Fibroblast of lung (primary cell): ENCODE results near the gene VEGFA. TPM values are rescaled to one million over a fixed set of nuclear protein-coding genes. Genes with fewer than 3 reads are reported as not detected.
"Not testable (repeated sequence)": the region's sequence is repeated elsewhere in the genome, so short reads cannot be mapped to it uniquely, and the experiment has no call there.

Source experiments
- DNase-seq, 2 donors: peaks; one replicate each; pipeline versions ENCODE4 v3.0.0 to v3.0.0-alpha.2; 2010; ENCODE audit warnings: low read depth in 2 of 2
- H2AFZ ChIP-seq: 2 replicates; pipeline ENCODE4 v1.5.1; 2012; ENCODE audit warnings: low read length, control low read depth, inconsistent platforms
- H3K27ac ChIP-seq: 2 replicates; pipeline ENCODE4 v1.5.1; 2011; ENCODE audit warnings: low read length, control low read depth; ENCODE audit not compliant: insufficient read depth
- H3K27me3 ChIP-seq: 2 replicates; pipeline ENCODE4 v1.5.1; 2011; ENCODE audit warnings: mild to moderate bottlenecking, low read length; ENCODE audit not compliant: control insufficient read depth, insufficient read depth
- H3K36me3 ChIP-seq: 2 replicates; pipeline ENCODE4 v1.5.1; 2011; ENCODE audit warnings: low read length; ENCODE audit not compliant: control insufficient read depth, insufficient read depth
- H3K4me1 ChIP-seq: 2 replicates; pipeline ENCODE4 v1.5.1; 2011; ENCODE audit warnings: low read length; ENCODE audit not compliant: control insufficient read depth, insufficient read depth; ENCODE audit errors: extremely low read depth
- H3K4me2 ChIP-seq: 2 replicates; pipeline ENCODE4 v1.5.1; 2011; ENCODE audit warnings: low read length, control low read depth; ENCODE audit not compliant: insufficient read depth; ENCODE audit errors: extremely low read depth
- H3K4me3 ChIP-seq, 4 experiments: fragments of 200-600 bp in 1 of 4; sonication (generic) in 1 of 4; replicated peaks in 1 of 4; 2 replicates each; pipeline ENCODE4 v1.5.1; 2011 to 2016; ENCODE audit warnings: low read length in 4 of 4, low read depth in 3 of 4, mild to moderate bottlenecking in 3 of 4, control low read depth in 2 of 4, inconsistent platforms in 1 of 4, mixed read lengths in 1 of 4; ENCODE audit not compliant: insufficient read depth in 1 of 4; ENCODE audit errors: control extremely low read depth in 1 of 4
- H3K79me2 ChIP-seq: 2 replicates; pipeline ENCODE4 v1.5.1; 2012; ENCODE audit warnings: mild to moderate bottlenecking, low read length, inconsistent platforms; ENCODE audit not compliant: control insufficient read depth, insufficient read depth
- H3K9ac ChIP-seq: 2 replicates; pipeline ENCODE4 v1.5.1; 2011; ENCODE audit warnings: mild to moderate bottlenecking, low read length, control low read depth; ENCODE audit not compliant: insufficient read depth
- H3K9me3 ChIP-seq: 2 replicates; pipeline ENCODE4 v1.5.1; 2012; ENCODE audit warnings: low read depth, low read length; ENCODE audit not compliant: control insufficient read depth, insufficient read depth
- H4K20me1 ChIP-seq: 2 replicates; pipeline ENCODE4 v1.5.1; 2011; ENCODE audit warnings: low read length; ENCODE audit not compliant: control insufficient read depth, insufficient read depth; ENCODE audit errors: extremely low read depth
- CTCF ChIP-seq, 2 donors: IDR thresholded peaks in 1 of 2; conservative IDR thresholded peaks in 1 of 2; 1 replicate in 1 of 2; 2 replicates in 1 of 2; pipeline ENCODE4 v1.5.1; 2011 to 2012; ENCODE audit warnings: low read length in 2 of 2, control low read depth in 1 of 2, inconsistent platforms in 1 of 2, low read depth in 1 of 2, mild to moderate bottlenecking in 1 of 2
- EZH2 ChIP-seq: IDR thresholded peaks from 2 replicates; pipeline ENCODE4 v1.5.1; 2012; ENCODE audit warnings: low read length, control low read depth, mild to moderate bottlenecking; ENCODE audit errors: missing control alignments
- polyA plus RNA-seq, 2 donors: library from polyadenylated mRNA; depleted of rRNA in 1 of 2; stranded (reverse) in 1 of 2; unstranded in 1 of 2; fragments of >200 nt; gene quantifications; 2 replicates each; pipeline ENCODE4 v1.2.1, GENCODE V29; 2011 to 2012; ENCODE audit warnings: missing spikeins in 1 of 2
- total RNA-seq: library from RNA; depleted of rRNA; stranded (reverse); fragments of >200 nt; gene quantifications from 2 replicates; pipeline ENCODE4 v1.2.1, GENCODE V29; 2014

Gene VEGFA
- total and polyA plus RNA-seq, 2 donors (not counting 1 experiment from before 2014, with no cell fraction given) = 111 to 150 TPM

DNA sequence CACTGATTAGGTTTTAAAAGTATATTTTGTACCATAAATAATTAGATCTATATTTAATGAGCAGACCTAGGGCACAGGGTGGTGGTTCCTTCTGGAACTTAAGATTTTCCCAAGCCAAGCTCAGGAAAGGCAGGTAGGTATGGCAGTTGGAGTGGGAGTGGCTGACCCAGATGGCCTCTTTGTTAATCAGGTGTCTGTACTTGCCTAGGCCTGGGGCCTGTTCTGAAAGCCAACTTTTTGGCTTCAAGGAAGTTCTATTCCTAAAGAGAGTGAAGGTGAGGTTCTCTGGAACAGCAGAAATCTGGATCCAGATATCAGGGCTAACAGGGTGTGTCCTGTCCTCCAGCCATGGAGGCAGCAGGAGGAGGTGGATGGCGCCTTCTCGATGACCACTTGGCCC is 44.9 kb downstream of the VEGFA start:
- no peak overlapping the region for H3K9ac ChIP-seq
- no peaks in the 10 kb centered on the region for H3K36me3 ChIP-seq
- H3K79me2 ChIP-seq = no peaks in the 10 kb centered on the region
- TF ChIP-seq CTCF (conservative IDR thresholded peaks at IDR 0.05 in 1 of 2, IDR thresholded peaks at IDR 0.05 in 1 of 2; ENCODE audit: low read depth in 1 of 2, low read length in 2 of 2) = no peak
- no peak for TF ChIP-seq EZH2
- no peak overlapping the region for H3K27ac ChIP-seq
- no peak overlapping the region for H3K4me2 ChIP-seq
- no peak overlapping the region for H2AFZ ChIP-seq
- H3K4me1 ChIP-seq = no peaks in the 10 kb centered on the region
- peaks cover under 1% of the 10 kb centered on the region for H3K27me3 ChIP-seq
- DNase-seq = no peak
- H3K9me3 ChIP-seq = no peaks in the 10 kb centered on the region
- no peaks in the 10 kb centered on the region for H4K20me1 ChIP-seq
- H3K4me3 ChIP-seq = no peak overlapping the region

GRCh38 chr6:43817192-43817591 is 47.2 kb downstream of the VEGFA start:
- no peak for TF ChIP-seq EZH2
- peak; percentile 24 to 29 for TF ChIP-seq CTCF (conservative IDR thresholded peaks at IDR 0.05 in 1 of 2, IDR thresholded peaks at IDR 0.05 in 1 of 2; ENCODE audit: low read depth in 1 of 2, low read length in 2 of 2)
- no peak overlapping the region for H3K9ac ChIP-seq
- no peak overlapping the region for H2AFZ ChIP-seq
- H3K9me3 ChIP-seq = no peaks in the 10 kb centered on the region
- no peaks in the 10 kb centered on the region for H3K79me2 ChIP-seq
- H3K27ac ChIP-seq = no peak overlapping the region
- H4K20me1 ChIP-seq = no peaks in the 10 kb centered on the region
- no peak overlapping the region for H3K4me3 ChIP-seq
- H3K36me3 ChIP-seq = no peaks in the 10 kb centered on the region
- H3K4me1 ChIP-seq = no peaks in the 10 kb centered on the region
- H3K27me3 ChIP-seq = peaks cover 8% of the 10 kb centered on the region
- peak in 1 of 2 donors; percentile 30 for DNase-seq
- H3K4me2 ChIP-seq = no peak overlapping the region

- peaks cover 10% of the 10 kb centered on the region for H3K27me3 ChIP-seq
- not testable (repeated sequence) for H3K4me2 ChIP-seq, H2AFZ ChIP-seq, DNase-seq, H3K4me3 ChIP-seq, H3K9ac ChIP-seq, H3K27ac ChIP-seq, H3K4me1 ChIP-seq, H3K36me3 ChIP-seq, H4K20me1 ChIP-seq, H3K9me3 ChIP-seq, H3K79me2 ChIP-seq
These were observed 49.0 kb downstream of the VEGFA start for GRCh38 chr6:43818973-43819372.
